PFSK-1 (cell line): ENCODE data around the gene PTPRA.

Experiments
- FOXP2 ChIP-seq: optimal IDR thresholded peaks from 2 replicates; pipeline ENCODE3; 2011; ENCODE audit warnings: borderline replicate concordance, control low read depth, inconsistent platforms; ENCODE audit not compliant: insufficient read depth; ENCODE audit errors: extremely low read length, extremely low read depth
- POLR2AphosphoS5 ChIP-seq: IDR thresholded peaks from 2 replicates; pipeline ENCODE4 v1.6.1; 2012; ENCODE audit warnings: low read depth, mild to moderate bottlenecking, control low read depth, low read length, moderate library complexity
- REST ChIP-seq, 2 experiments: IDR thresholded peaks; 2 replicates each; pipeline versions ENCODE4 v1.6.1 to v1.8.0; 2011 to 2012; ENCODE audit warnings: low read depth in 2 of 2, low read length in 2 of 2, control low read depth in 1 of 2, inconsistent platforms in 1 of 2, mild to moderate bottlenecking in 1 of 2, moderate library complexity in 1 of 2; ENCODE audit not compliant: insufficient read depth in 1 of 2
- SIN3A ChIP-seq: IDR thresholded peaks from 2 replicates; pipeline ENCODE4 v1.6.1; 2012; ENCODE audit warnings: mild to moderate bottlenecking, low read length, moderate library complexity, borderline replicate concordance; ENCODE audit not compliant: insufficient read depth
- TAF1 ChIP-seq: IDR thresholded peaks from 2 replicates; pipeline ENCODE4 v1.6.1; 2012; ENCODE audit warnings: low read length, control low read depth, borderline replicate concordance; ENCODE audit not compliant: insufficient read depth

- no peak for TF ChIP-seq POLR2AphosphoS5
- no peak for TF ChIP-seq REST (IDR thresholded peaks at IDR 0.05; ENCODE audit: insufficient read depth in 1 of 2, low read depth in 2 of 2, low read length in 2 of 2)
- TF ChIP-seq TAF1 = no peak
- no peak for TF ChIP-seq SIN3A
- no peak for TF ChIP-seq FOXP2
These were observed 27.7 kb downstream of the PTPRA start for GRCh38 chr20:2900845-2901592.
